A549 (cell line): ENCODE data around the gene PRRG1. TPM values are rescaled to one million over a fixed set of nuclear protein-coding genes. Genes with fewer than 3 reads are reported as not detected.
A peak's percentile ranks its signal among the peaks of the same experiment; 100 is the strongest.
"Not testable (repeated sequence)": the region's sequence is repeated elsewhere in the genome, so short reads cannot be mapped to it uniquely, and the experiment has no call there.

Experiments
- ATAC-seq, 2 experiments: fragments of 200-7000 bp in 1 of 2; fragments of >200 bp in 1 of 2; cut with Nextera tagmentation in 1 of 2; cut with Tn5 transposase in 1 of 2; 3 replicates each; pipeline versions ENCODE4 v1.8.0 to v1.9.1; 2018 to 2020; ENCODE audit warnings: mild to moderate bottlenecking in 1 of 2, moderate library complexity in 1 of 2
- CTCF ChIA-PET: fragments of 300-600 bp; sonication (Branson Sonifier 250); formaldehyde crosslinking; extraction: SDS; loops from one replicate; lab custom pipeline; 2021; ENCODE audit warnings: antibody characterized with exemption, inconsistent platforms; lab: Yijun Ruan, JAX
- POLR2A ChIA-PET: fragments of 350-600 bp; formaldehyde crosslinking; extraction: SDS; loops from one replicate; lab custom pipeline; 2021; ENCODE audit warnings: antibody characterized with exemption, inconsistent platforms; lab: Yijun Ruan, JAX
- DNase-seq, 2 experiments: peaks; one replicate each; pipeline versions ENCODE4 v3.0.0 to v3.0.0-alpha.2; 2011 to 2016; ENCODE audit warnings: low read depth in 1 of 2, low spot score in 1 of 2
- FAIRE-seq: peaks from 2 replicates; lab custom pipeline; 2011; peaks lifted over from hg19 to GRCh38; lab: Jason Lieb, UNC
- H3K27ac ChIP-seq, 2 experiments: fragments of >200 bp; sonication (Bioruptor Twin); formaldehyde crosslinking; 3 replicates each; pipeline ENCODE4 v1.5.1; 2016 to 2017
- H3K4me1 ChIP-seq: fragments of >200 bp; sonication (Bioruptor Twin); formaldehyde crosslinking; 3 replicates; pipeline ENCODE4 v1.6.1; 2016
- H3K4me2 ChIP-seq: fragments of >200 bp; sonication (Bioruptor Twin); formaldehyde crosslinking; 3 replicates; pipeline ENCODE4 v1.6.1; 2016
- H3K4me3 ChIP-seq: fragments of >200 bp; sonication (Bioruptor Twin); formaldehyde crosslinking; 3 replicates; pipeline ENCODE4 v1.5.1; 2016
- H3K9me3 ChIP-seq: fragments of >200 bp; sonication (Bioruptor Twin); formaldehyde crosslinking; 3 replicates; pipeline ENCODE4 v1.6.1; 2016
- CHD2 ChIP-seq: fragments of 150-350 bp; IDR thresholded peaks from 2 replicates; pipeline ENCODE4 v1.6.1; 2014; ENCODE audit warnings: low read length; ENCODE audit not compliant: partially characterized antibody
- CHD4 ChIP-seq: fragments of 200-600 bp; sonication (generic); IDR thresholded peaks from 2 replicates; pipeline ENCODE4 v1.6.1; 2016; ENCODE audit warnings: antibody characterized with exemption, mild to moderate bottlenecking, borderline replicate concordance
- CTCF ChIP-seq: fragments of >200 bp; sonication (Bioruptor Twin); formaldehyde crosslinking; IDR thresholded peaks from 3 replicates; pipeline ENCODE4 v1.5.1; 2016
- E2F6 ChIP-seq: IDR thresholded peaks from 2 replicates; pipeline ENCODE4 v1.6.1; 2012; ENCODE audit warnings: low read depth, borderline replicate concordance
- EHMT2 ChIP-seq: fragments of 200-600 bp; sonication (generic); IDR thresholded peaks from 2 replicates; pipeline ENCODE4 v1.6.1; 2016; ENCODE audit warnings: antibody characterized with exemption, low read depth, mild to moderate bottlenecking, moderate library complexity
- HDAC2 ChIP-seq: fragments of 200-600 bp; sonication (generic); IDR thresholded peaks from 2 replicates; pipeline ENCODE4 v1.6.1; 2016
- HOXB13 ChIP-seq: fragments of 250-450 bp; sonication (Bioruptor Pico); IDR thresholded peaks from 2 replicates; pipeline ENCODE4 v1.5.0; 2020; ENCODE audit warnings: low read depth, mild to moderate bottlenecking, moderate library complexity
- JUNB ChIP-seq: fragments of >200 bp; sonication (Bioruptor Twin); formaldehyde crosslinking; IDR thresholded peaks from 2 replicates; pipeline ENCODE4 v1.6.1; 2016
- MAX ChIP-seq: IDR thresholded peaks from 2 replicates; pipeline ENCODE4 v1.6.1; 2012
- MAZ ChIP-seq: fragments of 150-350 bp; IDR thresholded peaks from 2 replicates; pipeline ENCODE4 v1.6.1; 2014; ENCODE audit warnings: antibody characterized with exemption, low read depth, low read length, borderline replicate concordance
- MYC ChIP-seq: IDR thresholded peaks from 2 replicates; pipeline ENCODE4 v1.6.1; 2012; ENCODE audit warnings: mild to moderate bottlenecking, inconsistent platforms, low read length, improper control_type of control experiment, borderline replicate concordance
- PHF8 ChIP-seq: fragments of 200-600 bp; sonication (generic); IDR thresholded peaks from 2 replicates; pipeline ENCODE4 v1.6.1; 2016; ENCODE audit warnings: low read depth, mild to moderate bottlenecking, antibody characterized with exemption, moderate library complexity, borderline replicate concordance
- POLR2A ChIP-seq: IDR thresholded peaks from 2 replicates; pipeline ENCODE4 v1.6.1; 2012; ENCODE audit warnings: mild to moderate bottlenecking, low read length
- REST ChIP-seq: fragments of 200-600 bp; sonication (generic); IDR thresholded peaks from 2 replicates; pipeline ENCODE4 v1.6.1; 2016; ENCODE audit warnings: antibody characterized with exemption, mild to moderate bottlenecking, moderate library complexity
- TP53 ChIP-seq: fragments of 250-450 bp; sonication (Bioruptor Pico); IDR thresholded peaks from 2 replicates; pipeline ENCODE4 v1.5.0; 2021; ENCODE audit warnings: mild to moderate bottlenecking, moderate library complexity
- ZC3H11A ChIP-seq: fragments of 450-650 bp; IDR thresholded peaks from 2 replicates; pipeline ENCODE4 v1.6.1; 2014; ENCODE audit warnings: antibody characterized with exemption, mild to moderate bottlenecking
- WGBS: methylation state at CpG from one replicate; pipeline ENCODE4 v1.1.6; 2017; ENCODE audit errors: missing lambda C conversion rate; 5-methylcytosine and 5-hydroxymethylcytosine counted together
- polyA minus RNA-seq: library from RNA; depleted of rRNA, polyadenylated mRNA; stranded (reverse); fragments of >200 nt; gene quantifications from 2 replicates; pipeline ENCODE4 v1.2.3, GENCODE V29; 2011; rRNA and poly(A)+ RNA removed
- polyA plus RNA-seq, 4 experiments: library from polyadenylated mRNA; depleted of rRNA in 3 of 4; stranded (reverse); fragments of >200 nt; fragmentation: RNase III in 1 of 4; extraction: RNeasy Plus Mini Kit Qiagen cat#74134 plus additional on column Dnase treatment in 1 of 4; gene quantifications; 2 replicates in 3 of 4; 3 replicates in 1 of 4; pipeline ENCODE4 v1.2.3, GENCODE V29; 2011 to 2017

The PRRG1 gene
- polyA plus RNA-seq (2011; rRNA removed), result 11.3 and 15.9 TPM in 2 replicates
- 3.0 and 3.7 TPM in 2 replicates for polyA plus RNA-seq (2012; cell fraction: cytosol; rRNA removed)
- 2.9 and 4.2 TPM in 2 replicates for polyA plus RNA-seq (2012; cell fraction: nucleus; rRNA removed)
- polyA plus RNA-seq (2017; fragmentation: RNase III; extraction: RNeasy Plus Mini Kit Qiagen cat#74134 plus additional on column Dnase treatment), result 4.7 to 5.0 TPM (median 5.0 TPM) in 3 replicates
- 13.6 and 14.5 TPM in 2 replicates for polyA minus RNA-seq

- peak; percentile 42 to 80 for DNase-seq
- Histone ChIP-seq H3K4me2 (peak within 1 kb of the TSS; percentile 89), H3K4me1 (peaks cover 4% of the 10 kb centered on the region; the same call in 1 of the 3 replicates), H3K4me3 (peak within 1 kb of the TSS; percentile 97), H3K9me3 (no peaks in the 10 kb centered on the region), H3K27ac (peak within 1 kb of the TSS; percentile 82 to 88)
- peak; percentile 96 to 97 for ATAC-seq
- POLR2A ChIA-PET, result no interaction called here
- WGBS, result 1% methylated on average over 39 of the region's 61 CpGs
- no peak for FAIRE-seq
- TF ChIP-seq E2F6 (peak; percentile 32; the same call in 1 of the 2 replicates), HDAC2 (no peak), POLR2A (peak; percentile 77), CHD2 (peak; percentile 19), PHF8 (peak; percentile 17; the same call in 1 of the 2 replicates)
- CTCF ChIA-PET, result no interaction called here
Measured at GRCh38 chrX:37349221-37350033, at the start of gene PRRG1. TSS of gene PRRG1 (plus strand) at chrX:37349364. CDS start at chrX:37406250, 56,886 bp downstream.

GRCh38 chrX:37302569-37302968 lies 46.6 kb upstream of the PRRG1 start:
- DNase-seq (no peak), ATAC-seq (no peak), FAIRE-seq (no peak)
- no peak overlapping the region for H3K27ac ChIP-seq
- H3K9me3 ChIP-seq, result no peaks in the 10 kb centered on the region
- TF ChIP-seq ZC3H11A, result no peak
- ChIA-PET POLR2A (no interaction called here), CTCF (no interaction called here)
- H3K4me2 ChIP-seq, result no peak overlapping the region
- WGBS, result 0% methylated on average over 1 of the region's 1 CpG
- no peaks in the 10 kb centered on the region for H3K4me1 ChIP-seq
- H3K4me3 ChIP-seq, result no peak overlapping the region

GRCh38 chrX:37305238-37305637 lies 43.9 kb upstream of the PRRG1 start:
- FAIRE-seq, ATAC-seq, DNase-seq, H3K9me3 ChIP-seq, H3K4me3 ChIP-seq, POLR2A ChIA-PET, CTCF ChIA-PET, H3K4me1 ChIP-seq, H3K4me2 ChIP-seq, H3K27ac ChIP-seq: not testable (repeated sequence)
- WGBS, result 0% methylated on average over 2 of the region's 2 CpGs

GRCh38 chrX:37314531-37314930 lies 34.6 kb upstream of the PRRG1 start:
- H3K4me1 ChIP-seq, result no peaks in the 10 kb centered on the region
- POLR2A ChIA-PET, result no interaction called here
- no peak for FAIRE-seq
- no peak for DNase-seq
- no peak for TF ChIP-seq MAX
- TF ChIP-seq MYC, result no peak
- no peak for TF ChIP-seq HOXB13 (CRISPR knock-in tag)
- no peak for TF ChIP-seq TP53
- no peak for TF ChIP-seq CTCF
- no peak for TF ChIP-seq EHMT2
- TF ChIP-seq JUNB, result no peak
- TF ChIP-seq REST, result no peak
- TF ChIP-seq CHD4, result no peak
- no peak for TF ChIP-seq ZC3H11A
- TF ChIP-seq MAZ, result no peak
- TF ChIP-seq, all 56 proteins: peak for 0
- no peaks in the 10 kb centered on the region for H3K9me3 ChIP-seq
- H3K4me3 ChIP-seq, result no peak overlapping the region
- no peak overlapping the region for H3K27ac ChIP-seq
- no peak for ATAC-seq
- CTCF ChIA-PET, result no interaction called here
- H3K4me2 ChIP-seq, result no peak overlapping the region
